HCT116 (cell line): Measurements from ENCODE around the gene CDYL. TPM values are rescaled to one million over a fixed set of nuclear protein-coding genes. Genes with fewer than 3 reads are reported as not detected.

Experiments used
- ATAC-seq: fragments of 200-7000 bp; cut with Tn5 transposase; 2 replicates; pipeline ENCODE4 v1.9.1; 2020; ENCODE audit warnings: mild to moderate bottlenecking, moderate library complexity
- BruUV-seq: library from RNA; stranded (reverse); fragments of 400-500 nt; replicated peaks from 2 replicates; lab custom pipeline; 2021; lab: Mats Ljungman, UMichigan
- CTCF ChIA-PET: fragments of 300-600 bp; sonication (Branson Sonifier 250); formaldehyde crosslinking; loops from one replicate; lab custom pipeline; 2021; ENCODE audit warnings: antibody characterized with exemption; lab: Charles Lee
- POLR2A ChIA-PET: fragments of 300-600, 350-600 bp; sonication (Branson Sonifier 250); formaldehyde crosslinking; loops from one replicate; lab custom pipeline; 2021; ENCODE audit warnings: antibody characterized with exemption; lab: Charles Lee
- RAD21 ChIA-PET, 2 experiments: fragments of 300-600 bp; sonication (Branson Sonifier 250); formaldehyde crosslinking; loops; one replicate each; lab custom pipeline; 2023; ENCODE audit warnings: low total read pairs in 2 of 2; ENCODE audit not compliant: uncharacterized antibody in 2 of 2, unreplicated experiment in 2 of 2, low non-redundant PET in 1 of 2; lab: Charles Lee
- DNase-seq: peaks from one replicate; pipeline ENCODE4 v3.0.0-alpha.2; 2010; ENCODE audit warnings: low read depth, low spot score
- H2AFZ ChIP-seq: fragments of 200-600 bp; shearing (Covaris generic), sonication (generic); 2 replicates; pipeline ENCODE4 v1.6.1; 2017; ENCODE audit warnings: low read depth, mixed run types, mixed read lengths, antibody characterized with exemption, low read length; ENCODE audit not compliant: poor library complexity, severe bottlenecking
- H3K27ac ChIP-seq: 2 replicates; pipeline ENCODE4 v1.5.1; 2012; ENCODE audit warnings: low read depth, low read length
- H3K27me3 ChIP-seq: fragments of 200-600 bp; sonication (generic); 2 replicates; pipeline ENCODE4 v1.6.1; 2016; ENCODE audit warnings: mixed run types, low read length, mixed read lengths; ENCODE audit not compliant: insufficient read depth
- H3K36me3 ChIP-seq, 2 experiments: fragments of 200-500 bp in 1 of 2; fragments of 200-600 bp in 1 of 2; sonication (Bioruptor generic) in 1 of 2; sonication (generic) in 1 of 2; 2 replicates each; pipeline versions ENCODE4 v1.5.1 to v1.6.1; 2014 to 2016; ENCODE audit warnings: low read length in 2 of 2, inconsistent platforms in 1 of 2, mixed read lengths in 1 of 2, mixed run types in 1 of 2; ENCODE audit not compliant: insufficient read depth in 2 of 2, control insufficient read depth in 1 of 2
- H3K4me1 ChIP-seq, 2 experiments: fragments of 200-600 bp in 1 of 2; sonication (generic) in 1 of 2; 2 replicates each; pipeline versions ENCODE4 v1.5.1 to v1.6.1; 2012 to 2017; ENCODE audit warnings: low read length in 2 of 2, inconsistent platforms in 1 of 2, mild to moderate bottlenecking in 1 of 2, mixed read lengths in 1 of 2, mixed run types in 1 of 2, moderate library complexity in 1 of 2; ENCODE audit not compliant: insufficient read depth in 2 of 2, control insufficient read depth in 1 of 2
- H3K4me2 ChIP-seq: fragments of 200-600 bp; sonication (generic); 2 replicates; pipeline ENCODE4 v1.6.1; 2017; ENCODE audit warnings: mixed run types, low read length, mixed read lengths
- H3K4me3 ChIP-seq, 2 experiments: fragments of 200-600 bp in 1 of 2; sonication (generic) in 1 of 2; replicated peaks in 1 of 2; 2 replicates each; pipeline ENCODE4 v1.5.1; 2011 to 2016; ENCODE audit warnings: low read length in 2 of 2, control low read depth in 1 of 2, low read depth in 1 of 2, mild to moderate bottlenecking in 1 of 2, mixed read lengths in 1 of 2, mixed run types in 1 of 2
- H3K79me2 ChIP-seq: fragments of 200-600 bp; sonication (generic); 2 replicates; pipeline ENCODE4 v1.6.1; 2017; ENCODE audit warnings: mild to moderate bottlenecking, mixed run types, low read length, moderate library complexity, mixed read lengths; ENCODE audit not compliant: insufficient read depth
- H3K9ac ChIP-seq: fragments of 200-600 bp; sonication (generic); 2 replicates; pipeline ENCODE4 v1.6.1; 2016; ENCODE audit warnings: low read length, mixed read lengths
- H3K9me2 ChIP-seq: fragments of 200-600 bp; sonication (generic), shearing (Covaris generic); 2 replicates; pipeline ENCODE4 v1.6.1; 2017; ENCODE audit warnings: mixed run types, mild to moderate bottlenecking, moderate library complexity; ENCODE audit not compliant: insufficient read depth
- H3K9me3 ChIP-seq, 2 experiments: fragments of 200-500 bp in 1 of 2; fragments of 200-600 bp in 1 of 2; sonication (Bioruptor generic) in 1 of 2; sonication (generic) in 1 of 2; 2 replicates each; pipeline ENCODE4 v1.6.1; 2014 to 2017; ENCODE audit warnings: low read length in 2 of 2, mixed read lengths in 2 of 2, inconsistent platforms in 1 of 2, low read depth in 1 of 2, mild to moderate bottlenecking in 1 of 2, mixed run types in 1 of 2, moderate library complexity in 1 of 2; ENCODE audit not compliant: control insufficient read depth in 1 of 2, insufficient read depth in 1 of 2
- H4K20me1 ChIP-seq: fragments of 200-600 bp; sonication (generic), shearing (Covaris generic); 2 replicates; pipeline ENCODE4 v1.6.1; 2017; ENCODE audit warnings: mixed run types, mild to moderate bottlenecking, moderate library complexity; ENCODE audit not compliant: insufficient read depth
- JUND ChIP-seq: IDR thresholded peaks from 2 replicates; pipeline ENCODE4 v1.6.1; 2012
- POLR2AphosphoS5 ChIP-seq: IDR thresholded peaks from 2 replicates; pipeline ENCODE4 v1.6.1; 2011; ENCODE audit warnings: mild to moderate bottlenecking, low read depth, low read length, moderate library complexity
- RAD21 ChIP-seq: IDR thresholded peaks from 2 replicates; pipeline ENCODE4 v1.6.1; 2012; ENCODE audit warnings: low read depth, mild to moderate bottlenecking
- REST ChIP-seq: IDR thresholded peaks from 2 replicates; pipeline ENCODE4 v1.6.1; 2012; ENCODE audit warnings: low read depth
- TCF7L2 ChIP-seq: IDR thresholded peaks from 2 replicates; pipeline ENCODE4 v1.7.0; 2011; ENCODE audit warnings: borderline replicate concordance, inconsistent platforms; ENCODE audit not compliant: insufficient read depth, insufficient read length; ENCODE audit errors: extremely low read depth
- ZFX ChIP-seq: fragments of 450-650 bp; IDR thresholded peaks from 2 replicates; pipeline ENCODE4 v1.6.1; 2017
- intact Hi-C: fragments of 100-400 bp; cut with micrococcal nuclease; formaldehyde crosslinking; loops from 2 replicates; pipeline ENCODE4 v1.10.0; 2022
- total RNA-seq: library from RNA; stranded (reverse); gene quantifications from one replicate; pipeline ENCODE4 v1.2.1, GENCODE V29; 2021; ENCODE audit not compliant: unreplicated experiment
- TF ChIP-seq, protein P1 (sequence below), 3 experiments: fragments of 200-600 bp in 1 of 3; sonication (generic) in 1 of 3; IDR thresholded peaks in 2 of 3; conservative IDR thresholded peaks in 1 of 3; 2 replicates each; pipeline ENCODE4 v1.5.1; 2012 to 2017; ENCODE audit warnings: low read depth in 2 of 3, low read length in 2 of 3, antibody characterized with exemption in 1 of 3, borderline replicate concordance in 1 of 3, control low read depth in 1 of 3, mild to moderate bottlenecking in 1 of 3, mixed read lengths in 1 of 3, mixed run types in 1 of 3, moderate library complexity in 1 of 3; ENCODE audit not compliant: insufficient read depth in 1 of 3
- TF ChIP-seq, protein P2 (sequence below): IDR thresholded peaks from 2 replicates; pipeline ENCODE4 v1.6.1; 2012

Gene CDYL
- total RNA-seq, 1 experiment from 2014 or later: 42.6 TPM

GRCh38 chr6:4981761-4982160, 205.6 kb downstream of the CDYL start:
- ChIA-PET CTCF (interaction anchor here (1.9 kb wide), 1 partner anchor 49 kb away, joined by 4 read pairs; no protein-coding TSS in a partner anchor), POLR2A (no interaction called here), RAD21 (no interaction called here)
- no peak overlapping the region for H3K9ac ChIP-seq
- H3K4me2 ChIP-seq: no peak overlapping the region
- H3K79me2 ChIP-seq: no peaks in the 10 kb centered on the region
- H4K20me1 ChIP-seq: no peaks in the 10 kb centered on the region
- intact Hi-C loops: no loop called here
- H2AFZ ChIP-seq: no peak overlapping the region
- H3K9me3 ChIP-seq: peaks cover 3 to 13% of the 10 kb centered on the region in 2 experiments; a peak in 1 of 4 replicates
- no peaks in the 10 kb centered on the region for H3K36me3 ChIP-seq
- TF ChIP-seq POLR2AphosphoS5 (no peak), RAD21 (no peak), REST (no peak), JUND (no peak), ZFX (no peak), TCF7L2 (no peak)
- TF ChIP-seq, protein P1, sequence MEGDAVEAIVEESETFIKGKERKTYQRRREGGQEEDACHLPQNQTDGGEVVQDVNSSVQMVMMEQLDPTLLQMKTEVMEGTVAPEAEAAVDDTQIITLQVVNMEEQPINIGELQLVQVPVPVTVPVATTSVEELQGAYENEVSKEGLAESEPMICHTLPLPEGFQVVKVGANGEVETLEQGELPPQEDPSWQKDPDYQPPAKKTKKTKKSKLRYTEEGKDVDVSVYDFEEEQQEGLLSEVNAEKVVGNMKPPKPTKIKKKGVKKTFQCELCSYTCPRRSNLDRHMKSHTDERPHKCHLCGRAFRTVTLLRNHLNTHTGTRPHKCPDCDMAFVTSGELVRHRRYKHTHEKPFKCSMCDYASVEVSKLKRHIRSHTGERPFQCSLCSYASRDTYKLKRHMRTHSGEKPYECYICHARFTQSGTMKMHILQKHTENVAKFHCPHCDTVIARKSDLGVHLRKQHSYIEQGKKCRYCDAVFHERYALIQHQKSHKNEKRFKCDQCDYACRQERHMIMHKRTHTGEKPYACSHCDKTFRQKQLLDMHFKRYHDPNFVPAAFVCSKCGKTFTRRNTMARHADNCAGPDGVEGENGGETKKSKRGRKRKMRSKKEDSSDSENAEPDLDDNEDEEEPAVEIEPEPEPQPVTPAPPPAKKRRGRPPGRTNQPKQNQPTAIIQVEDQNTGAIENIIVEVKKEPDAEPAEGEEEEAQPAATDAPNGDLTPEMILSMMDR (IDR thresholded peaks at IDR 0.05 in 2 of 3, conservative IDR thresholded peaks at IDR 0.05 in 1 of 3; ENCODE audit: borderline replicate concordance in 1 of 3, insufficient read depth in 1 of 3, low read depth in 2 of 3, low read length in 2 of 3): no peak
- TF ChIP-seq, protein P2, sequence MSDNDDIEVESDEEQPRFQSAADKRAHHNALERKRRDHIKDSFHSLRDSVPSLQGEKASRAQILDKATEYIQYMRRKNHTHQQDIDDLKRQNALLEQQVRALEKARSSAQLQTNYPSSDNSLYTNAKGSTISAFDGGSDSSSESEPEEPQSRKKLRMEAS: no peak
- ATAC-seq (no peak), DNase-seq (no peak)
- no peak overlapping the region for H3K27ac ChIP-seq
- no peaks in the 10 kb centered on the region for H3K9me2 ChIP-seq
- no peak overlapping the region for H3K4me3 ChIP-seq
- H3K27me3 ChIP-seq: no peaks in the 10 kb centered on the region
- no TSS peak for BruUV-seq
- H3K4me1 ChIP-seq: peaks cover 0 to 5% of the 10 kb centered on the region in 2 experiments; a peak in 1 of 4 replicates
